Epidermal melanocyte (primary cell): ENCODE measurements around the gene CDC34.
A peak's percentile ranks its signal among the peaks of the same experiment; 100 is the strongest.

Experiments
- DNase-seq: peaks from one replicate; pipeline ENCODE4 v3.0.0; 2011; ENCODE audit warnings: low spot score; ENCODE audit not compliant: insufficient read length

The CDC34 gene, protein sequence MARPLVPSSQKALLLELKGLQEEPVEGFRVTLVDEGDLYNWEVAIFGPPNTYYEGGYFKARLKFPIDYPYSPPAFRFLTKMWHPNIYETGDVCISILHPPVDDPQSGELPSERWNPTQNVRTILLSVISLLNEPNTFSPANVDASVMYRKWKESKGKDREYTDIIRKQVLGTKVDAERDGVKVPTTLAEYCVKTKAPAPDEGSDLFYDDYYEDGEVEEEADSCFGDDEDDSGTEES

GRCh38 chr19:531753-532560 is at the start of gene CDC34:
Gene CDC34, plus strand, starts transcription at chr19:531760. Its CDS starts 172 bp downstream, at chr19:531932.
- no peak for DNase-seq

- DNase-seq, result no peak
Observed at GRCh38 chr19:482186-483041, 49.1 kb upstream of the CDC34 start.

DNA sequence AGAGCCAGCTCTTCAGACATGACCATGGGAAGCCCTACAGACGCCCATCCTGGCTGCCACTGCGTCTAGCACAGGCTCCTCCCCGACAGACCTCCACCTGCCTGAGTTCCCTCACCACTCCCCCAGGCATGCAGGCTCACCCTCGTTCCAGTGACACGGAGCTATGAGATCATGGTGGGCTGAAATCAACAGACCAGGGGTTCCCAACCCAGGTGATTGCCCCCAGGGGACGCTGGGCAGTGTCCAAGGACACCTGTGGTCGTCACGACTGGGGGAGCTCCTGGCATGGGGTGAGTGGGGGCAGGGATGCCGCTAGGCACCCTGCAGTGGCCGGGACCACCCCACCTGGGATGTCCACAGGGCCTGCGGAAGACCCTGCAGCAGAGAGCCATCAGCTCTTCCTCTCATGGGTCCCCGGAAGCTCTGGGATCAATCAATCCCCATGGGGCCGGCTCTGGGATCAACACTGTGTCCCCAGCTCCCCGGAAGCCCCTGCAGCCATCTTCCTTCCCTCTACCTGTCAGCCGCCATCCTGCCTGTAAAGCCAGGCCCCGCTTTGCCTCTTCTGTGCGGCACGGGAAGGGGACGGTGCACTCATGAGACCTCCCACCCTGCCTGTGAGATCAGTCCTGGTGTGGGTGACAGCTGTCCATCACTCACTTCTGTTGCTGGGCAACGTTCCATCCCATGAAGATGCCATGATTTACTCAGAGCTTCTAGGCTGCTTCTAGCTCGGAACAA is 48.1 kb upstream of the CDC34 start:
- no peak for DNase-seq

GRCh38 chr19:484494-484893 is 47.1 kb upstream of the CDC34 start:
- no peak for DNase-seq

GRCh38 chr19:485077-485476 is 46.5 kb upstream of the CDC34 start:
- no peak for DNase-seq

- peak; percentile 73 for DNase-seq
Observed at GRCh38 chr19:485583-486236, 45.9 kb upstream of the CDC34 start.

DNA sequence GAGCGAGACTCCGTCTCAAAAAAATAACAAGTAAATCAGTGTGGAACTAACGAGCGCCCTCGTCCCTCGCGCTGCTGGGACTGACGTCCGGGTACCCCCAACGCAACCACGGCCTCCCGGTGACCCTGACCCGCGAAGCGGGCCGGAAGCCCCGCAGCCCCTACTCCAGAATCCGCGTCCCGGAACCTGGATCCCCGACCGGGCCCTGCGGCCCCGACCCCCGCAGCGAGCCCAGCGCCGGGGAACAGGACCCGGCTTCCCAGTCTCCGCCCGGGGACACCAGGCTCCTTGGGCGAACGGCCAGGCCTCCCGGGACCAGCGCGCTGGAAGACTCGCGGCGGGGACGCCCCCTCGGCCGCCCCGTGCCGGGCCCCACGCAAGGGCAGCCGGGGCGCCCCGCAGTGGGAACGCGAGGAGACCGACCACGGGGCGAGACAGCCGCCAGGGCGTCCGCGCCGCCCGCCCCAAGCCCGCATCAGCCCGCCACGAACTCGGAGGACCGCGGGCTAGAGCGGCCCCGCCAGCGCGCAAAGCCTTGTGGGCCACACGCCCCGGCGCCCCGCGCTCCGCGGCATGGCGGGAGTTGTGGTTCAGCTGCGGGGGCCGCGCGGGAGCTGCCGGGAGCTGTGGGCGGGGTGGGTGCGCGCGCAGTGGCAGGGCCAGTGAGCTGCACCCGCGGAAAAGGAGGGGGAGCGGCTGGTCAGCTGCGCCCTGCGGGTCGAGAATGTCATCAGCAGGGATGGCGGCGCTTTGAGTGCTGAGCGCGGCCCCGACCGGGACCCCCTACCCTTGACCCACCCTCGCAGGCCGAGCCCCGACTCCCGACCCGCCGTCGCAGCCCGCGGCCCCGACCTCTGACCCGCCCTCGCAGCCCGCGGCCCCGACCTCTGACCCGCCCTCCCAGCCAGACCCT is 42.8 kb upstream of the CDC34 start:
- peak; percentile 99 for DNase-seq

DNA sequence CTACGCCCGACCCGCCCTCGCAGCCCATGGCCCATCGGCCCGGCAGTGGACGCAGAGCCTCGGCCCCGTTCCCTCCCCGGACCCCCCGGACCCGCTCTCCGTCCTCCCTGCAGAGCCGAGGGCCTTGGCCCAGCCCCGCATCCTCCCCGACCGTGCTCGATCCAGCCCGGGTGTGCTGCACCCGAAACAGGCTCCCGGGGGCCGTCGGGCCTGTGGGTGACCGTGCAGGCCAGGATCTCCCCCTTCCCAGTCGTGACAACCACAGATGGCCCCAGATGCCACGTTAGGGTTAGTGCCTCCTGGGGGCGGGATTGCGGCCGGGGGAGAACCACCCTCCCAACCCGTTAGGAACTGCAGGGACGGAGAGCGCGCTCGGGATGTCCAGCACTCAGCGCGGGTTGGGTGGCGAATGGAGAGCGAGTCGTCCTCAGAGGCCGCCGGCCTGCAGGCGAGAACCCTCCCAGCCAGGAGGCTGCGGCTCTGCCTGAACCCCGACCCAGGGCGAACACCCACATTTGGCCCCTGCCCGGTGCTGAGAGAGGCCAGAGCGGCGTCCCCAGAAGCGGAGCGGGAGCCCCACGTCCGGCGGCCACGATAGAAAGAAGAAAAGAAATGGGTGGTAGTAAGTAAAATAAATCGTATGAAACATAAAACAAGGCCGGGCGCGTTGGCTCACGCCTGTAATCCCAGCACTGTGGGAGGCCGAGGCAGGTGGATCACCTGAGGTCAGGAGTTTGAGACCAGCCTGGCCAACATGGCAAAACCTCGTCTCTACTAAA is 42.0 kb upstream of the CDC34 start:
- DNase-seq, result peak; percentile 38

DNA sequence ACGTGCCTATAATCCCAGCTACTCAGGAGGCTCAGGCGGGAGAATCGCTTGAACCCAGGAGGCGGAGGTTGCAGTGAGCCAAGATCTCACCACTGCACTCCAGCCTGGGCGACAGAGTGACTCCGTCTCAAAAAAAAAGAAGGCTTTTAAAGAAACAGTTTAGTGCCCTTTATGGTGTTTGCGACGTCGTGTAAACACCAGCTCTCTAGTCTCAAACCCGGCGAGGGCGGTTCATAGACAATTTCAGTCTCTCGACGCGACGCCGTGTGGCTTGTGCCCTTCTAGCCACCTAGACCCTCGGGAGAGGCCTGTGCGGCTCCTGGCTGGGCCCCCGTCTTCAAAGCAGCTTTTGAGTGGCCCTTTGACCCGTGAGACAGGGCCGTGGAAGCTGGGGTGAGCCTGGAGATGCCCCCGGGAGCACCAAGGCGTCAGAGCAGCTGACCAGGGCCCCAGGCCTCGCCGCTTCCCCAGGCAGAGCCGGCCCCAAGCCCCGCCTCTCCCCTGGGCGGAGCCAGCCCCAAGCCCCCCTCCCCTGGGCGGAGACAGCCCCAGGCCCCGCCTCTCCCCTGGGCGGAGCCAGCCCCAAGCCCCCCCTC is 40.3 kb upstream of the CDC34 start:
- no peak for DNase-seq

- DNase-seq, result no peak
Observed at GRCh38 chr19:492091-492531, 39.4 kb upstream of the CDC34 start.

DNA sequence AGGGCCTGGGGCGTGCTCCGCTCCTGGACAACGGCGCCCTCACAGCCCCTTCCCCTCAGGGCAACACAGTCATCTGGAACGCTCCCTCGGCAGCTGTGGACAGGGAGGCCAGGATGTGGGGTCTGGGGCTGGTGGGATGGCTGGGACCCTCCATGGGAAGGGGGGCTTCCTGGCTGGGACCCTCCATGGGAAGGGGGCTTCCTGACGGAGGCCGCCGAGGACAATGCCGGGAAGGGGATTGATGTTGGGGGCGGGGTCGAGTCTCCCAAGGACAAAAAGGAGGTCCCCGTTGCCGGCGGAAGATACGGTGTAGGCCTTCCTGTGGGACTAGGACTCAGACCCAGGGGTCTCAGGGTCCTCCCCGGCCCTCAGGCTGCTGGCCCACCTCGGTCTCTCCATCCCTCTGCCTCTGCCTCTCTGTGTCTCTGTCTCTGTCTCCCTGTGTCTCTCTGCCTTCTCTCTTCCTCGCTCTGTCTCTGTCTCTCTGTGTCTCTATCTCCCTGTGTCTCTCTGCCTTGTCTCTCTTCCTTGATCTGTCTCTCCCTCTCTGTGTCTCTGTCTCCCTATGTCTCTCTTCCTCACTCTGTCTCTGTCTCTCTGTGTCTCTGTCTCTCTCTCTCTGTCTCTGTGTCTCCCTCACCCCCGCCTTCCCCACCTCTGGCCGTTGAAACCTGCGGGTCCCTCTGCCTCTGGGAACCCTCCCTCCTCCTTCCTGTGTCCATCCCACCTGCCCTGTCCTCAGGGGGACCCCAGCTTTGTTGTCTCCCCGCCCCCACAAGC is 38.0 kb upstream of the CDC34 start:
- DNase-seq, result no peak

DNA sequence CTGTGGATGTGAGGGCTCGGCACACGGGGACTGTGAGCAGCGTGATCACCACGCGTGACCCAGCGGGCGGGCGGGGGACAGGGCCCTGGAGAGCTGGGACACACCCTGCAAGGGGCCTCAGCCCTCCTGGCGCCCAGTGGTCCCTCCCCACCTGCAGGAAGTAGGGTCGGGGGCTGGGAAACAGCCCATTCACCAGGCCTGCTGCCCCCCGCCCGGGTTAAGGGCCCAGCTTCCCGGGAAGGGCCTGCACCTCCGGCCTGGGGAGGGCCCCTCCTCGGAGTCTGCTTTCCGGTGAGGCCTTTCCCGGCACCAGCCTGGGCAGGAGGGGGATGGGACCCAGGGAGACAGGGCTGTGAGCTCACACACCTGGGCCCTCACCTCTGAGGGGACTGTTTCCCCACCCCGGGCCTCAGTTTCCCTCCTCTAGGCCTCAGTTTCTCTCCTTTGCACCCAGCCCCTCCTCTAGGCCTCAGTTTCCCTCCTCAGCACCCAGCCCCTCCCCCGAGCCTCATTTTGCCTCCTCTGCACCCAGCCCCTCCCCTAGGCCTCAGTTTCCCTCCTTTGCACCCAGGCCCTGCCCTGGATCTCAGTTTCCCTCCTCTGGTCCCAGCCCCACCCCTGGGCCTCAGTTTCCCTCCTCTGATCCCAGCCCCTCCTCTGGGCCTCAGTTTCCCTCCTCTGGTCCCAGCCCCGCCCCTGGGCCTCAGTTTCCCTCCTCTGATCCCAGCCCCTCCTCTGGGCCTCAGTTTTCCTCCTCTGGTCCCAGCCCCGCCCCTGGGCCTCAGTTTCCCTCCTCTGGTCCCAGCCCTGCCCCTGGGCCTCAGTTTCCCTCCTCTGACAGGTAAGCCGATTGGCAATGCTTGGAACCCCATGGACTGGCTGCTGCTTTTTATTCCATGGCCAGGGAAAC is 37.1 kb upstream of the CDC34 start:
- no peak for DNase-seq

GRCh38 chr19:495081-495401 is 36.5 kb upstream of the CDC34 start:
- DNase-seq, result no peak

DNA sequence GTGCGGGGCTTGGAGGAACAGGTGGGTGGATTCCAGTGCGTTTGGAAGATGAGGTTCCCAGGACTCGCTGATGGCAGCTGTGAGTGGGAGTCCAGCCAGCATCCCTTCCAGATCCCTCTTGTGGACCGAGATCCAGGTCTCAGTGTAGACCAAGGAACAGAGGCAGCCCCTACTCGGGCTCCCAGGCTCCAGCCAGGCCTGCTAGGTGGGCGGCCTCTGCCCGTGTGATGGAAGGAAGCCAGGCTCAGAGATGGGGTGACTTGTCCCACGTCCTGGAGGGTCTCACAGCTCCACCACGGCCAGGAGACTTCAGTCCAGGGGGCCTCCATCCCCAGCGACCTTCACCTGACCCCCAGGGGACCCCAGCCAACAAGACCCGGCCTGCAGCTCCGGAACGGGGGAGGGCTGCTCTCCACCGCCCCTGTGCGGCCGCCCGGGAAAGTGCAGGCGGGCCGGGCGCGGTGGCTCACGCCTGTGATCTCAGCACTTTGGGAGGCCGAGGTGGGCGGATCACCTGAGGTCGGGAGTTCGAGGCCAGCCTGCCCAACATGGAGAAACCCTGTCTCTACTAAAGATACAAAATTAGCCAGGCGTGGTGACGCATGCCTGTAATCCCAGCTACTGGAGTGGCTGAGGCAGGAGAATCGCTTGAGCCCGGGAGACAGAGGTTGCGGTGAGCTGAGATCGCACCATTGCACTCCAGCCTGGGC is 36.0 kb upstream of the CDC34 start:
- no peak for DNase-seq

DNA sequence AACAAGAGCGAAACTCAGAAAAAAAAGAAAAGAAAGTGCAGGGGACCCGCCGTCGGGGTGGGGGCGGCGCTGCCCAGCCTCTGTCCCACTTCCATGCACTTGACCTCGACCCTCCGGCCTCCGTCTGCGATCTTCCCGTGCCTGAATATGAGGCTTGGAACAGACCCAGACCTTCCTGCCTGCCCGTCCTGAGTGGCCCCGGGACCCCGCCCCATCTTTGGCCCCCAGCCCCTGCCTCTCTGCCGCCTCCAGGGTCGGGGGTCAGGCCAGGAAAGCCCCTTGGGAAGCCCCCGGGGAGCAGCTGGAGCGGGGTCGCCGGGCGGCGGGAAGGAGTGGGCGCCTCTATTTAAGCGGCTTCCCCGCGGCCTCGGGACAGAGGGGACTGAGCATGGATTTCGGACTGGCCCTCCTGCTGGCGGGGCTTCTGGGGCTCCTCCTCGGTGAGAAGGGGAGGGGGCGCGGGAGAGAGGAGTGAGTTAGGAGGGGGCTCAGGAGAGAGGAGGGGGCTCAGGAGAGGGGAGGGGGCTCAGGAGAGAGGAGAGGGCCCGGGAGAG is 35.4 kb upstream of the CDC34 start, which contains the start of gene MADCAM1:
MADCAM1 (plus strand) TSS at position 375 of the 554 bp plus-strand sequence; CDS start at position 389, 14 bp downstream.
- no peak for DNase-seq

- no peak for DNase-seq
Observed at GRCh38 chr19:496986-497385, 34.6 kb upstream of the CDC34 start.
